Activated T-cell treated with anti-CD3 and anti-CD28 coated beads, Interleukin-2, amount 50 U/mL, for 48 hours (primary cell): ENCODE data around the gene ZC3H4.
"Not testable (repeated sequence)": the region's sequence is repeated elsewhere in the genome, so short reads cannot be mapped to it uniquely, and the experiment has no call there.

Experiments
- DNase-seq, 2 experiments: peaks; one replicate each; pipeline ENCODE4 v3.0.0-alpha.2; 2020

Gene ZC3H4

DNA sequence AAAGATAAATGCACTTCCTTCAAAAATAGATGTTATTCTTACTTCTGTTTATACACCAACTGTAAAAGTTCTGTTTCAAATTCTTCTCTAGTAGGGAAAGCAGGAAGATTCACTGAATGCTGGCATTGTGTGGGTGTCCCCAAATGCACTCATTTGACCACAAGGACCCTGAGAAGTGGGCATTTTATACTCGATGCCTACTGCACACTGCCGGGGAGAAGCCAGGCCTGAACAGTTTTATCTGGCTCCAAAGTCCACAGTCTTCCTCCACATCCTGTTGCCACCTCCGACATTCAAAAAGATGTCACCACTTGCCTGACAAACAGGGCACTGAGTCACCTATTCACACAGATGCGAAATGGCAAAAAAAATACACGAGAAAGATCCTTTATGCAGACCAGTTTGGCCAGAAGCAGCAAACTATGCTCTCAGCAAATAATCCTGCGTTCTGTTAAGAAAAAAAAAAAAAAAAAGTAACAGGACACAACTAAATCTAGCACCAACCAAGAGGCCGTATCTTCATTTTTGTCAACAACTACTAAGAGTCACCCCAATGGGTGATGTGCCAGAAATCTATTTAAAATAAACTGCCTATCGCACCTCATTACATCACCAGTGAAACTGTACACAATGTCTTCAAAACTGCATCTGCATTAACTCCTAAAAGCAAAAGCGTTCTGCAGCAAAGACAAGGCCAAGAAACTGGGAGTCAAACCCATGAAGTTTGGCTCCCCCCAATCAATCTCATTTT, 6.2 kb downstream of the ZC3H4 start:
- DNase-seq: peak; percentile 50 to 58

DNA sequence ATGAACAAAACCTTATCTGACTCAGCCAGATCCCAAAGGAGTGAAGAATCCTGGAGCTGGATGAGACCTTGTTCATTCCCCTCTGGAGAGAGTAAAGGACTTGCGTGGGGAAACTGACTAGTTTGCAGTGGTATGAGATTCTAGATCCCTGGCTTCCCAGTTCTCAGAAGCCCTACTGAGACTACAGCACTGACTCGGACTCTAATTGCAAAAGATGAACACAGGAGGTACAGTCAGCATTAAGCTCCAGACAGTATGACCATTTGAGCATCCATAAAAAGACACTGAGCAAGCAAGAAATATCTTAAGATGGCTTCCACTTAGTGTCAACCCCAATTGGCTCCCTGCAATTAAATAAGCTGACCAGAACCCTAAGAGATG, 6.8 kb downstream of the ZC3H4 start:
- DNase-seq: no peak

DNA sequence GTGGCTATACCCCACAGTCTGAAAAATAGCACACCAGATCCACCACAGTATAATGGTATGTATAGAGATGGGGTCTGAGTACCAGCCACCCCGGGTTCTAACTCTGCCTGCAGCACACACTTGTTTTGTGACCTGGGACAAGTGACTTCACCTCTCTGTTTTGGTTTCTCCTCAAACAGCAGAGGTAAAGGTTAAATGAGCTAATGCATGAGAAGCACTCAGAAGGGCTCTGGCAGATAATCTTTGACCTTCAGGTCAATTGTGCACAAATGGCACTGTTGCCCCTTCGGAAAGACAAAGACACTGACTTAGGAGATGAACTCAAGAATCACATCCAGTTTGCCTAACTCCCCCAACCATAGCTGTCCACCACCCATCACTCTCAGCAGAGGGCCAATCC, 7.7 kb downstream of the ZC3H4 start:
- DNase-seq: no peak

DNA sequence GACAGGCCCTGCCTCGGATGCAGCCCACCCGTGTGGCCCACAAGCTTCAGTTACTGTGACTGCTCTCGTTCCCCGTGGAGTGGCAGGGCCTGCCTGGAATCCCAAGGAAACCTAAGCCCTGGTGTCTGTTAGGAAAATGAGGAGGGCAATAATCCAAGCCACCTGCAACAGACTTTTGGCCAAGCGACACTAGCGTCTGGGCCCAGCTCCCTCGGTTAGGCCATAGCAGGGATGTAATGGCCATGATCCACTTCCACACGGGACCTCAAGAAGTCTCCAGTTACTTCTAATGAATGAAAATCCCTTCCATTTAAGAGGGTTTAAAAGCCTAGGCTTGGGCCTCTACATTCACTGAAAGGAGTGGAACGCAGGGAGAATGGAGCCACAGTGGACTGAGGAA, 8.9 kb downstream of the ZC3H4 start:
- no peak for DNase-seq

DNA sequence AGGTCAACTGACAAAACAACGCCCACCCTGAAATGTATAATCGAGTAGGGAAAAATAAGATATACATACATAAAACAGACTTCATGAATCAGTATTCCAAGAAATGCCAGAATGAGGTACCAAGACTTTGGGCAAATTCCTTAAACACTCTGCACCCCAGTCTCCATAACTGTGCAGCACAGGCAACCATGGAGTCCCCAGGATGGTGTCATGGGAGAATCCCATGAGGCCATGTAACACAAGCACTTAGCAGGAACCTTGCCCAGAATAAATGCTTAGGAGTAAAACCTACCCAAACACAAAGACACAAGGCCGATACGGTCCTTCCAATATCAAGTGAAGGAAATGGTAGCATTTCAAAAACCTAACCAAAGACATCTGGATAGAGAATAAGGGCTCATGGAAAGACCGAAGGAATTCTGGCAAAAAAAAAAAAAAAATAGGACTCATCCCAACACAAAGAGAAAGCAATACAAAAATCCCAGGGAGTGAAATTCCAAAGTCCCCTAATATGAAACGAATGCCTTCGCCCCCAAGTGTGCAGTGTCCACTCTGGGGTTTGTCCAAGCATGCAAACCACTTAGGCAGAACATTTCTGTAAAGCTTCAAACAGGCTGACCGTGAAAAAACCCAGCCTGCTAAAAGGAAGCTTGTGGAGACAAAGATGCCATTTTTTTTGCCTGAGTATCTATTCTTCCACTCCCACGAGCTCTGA, 11.1 kb downstream of the ZC3H4 start:
- DNase-seq: no peak

DNA sequence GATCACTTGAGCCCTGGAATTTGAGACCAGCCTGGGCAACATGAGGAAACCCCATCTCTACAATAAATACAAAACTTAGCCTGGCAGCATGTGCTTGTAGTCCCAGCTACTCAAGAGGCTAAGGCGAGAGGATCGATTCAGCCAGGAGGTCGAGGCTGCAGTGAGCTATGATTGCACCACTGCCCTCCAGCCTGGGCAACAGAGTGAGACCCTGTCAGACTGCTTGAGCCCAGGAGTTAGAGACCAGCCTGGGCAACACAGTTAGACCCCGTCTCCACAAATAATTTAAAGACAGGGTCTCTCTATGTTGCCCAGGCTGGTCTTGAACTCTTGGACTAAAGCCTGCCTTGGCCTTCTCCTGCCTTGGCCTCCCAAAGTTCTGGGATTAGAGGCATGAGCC, 12.5 kb downstream of the ZC3H4 start:
- not testable (repeated sequence) for DNase-seq

DNA sequence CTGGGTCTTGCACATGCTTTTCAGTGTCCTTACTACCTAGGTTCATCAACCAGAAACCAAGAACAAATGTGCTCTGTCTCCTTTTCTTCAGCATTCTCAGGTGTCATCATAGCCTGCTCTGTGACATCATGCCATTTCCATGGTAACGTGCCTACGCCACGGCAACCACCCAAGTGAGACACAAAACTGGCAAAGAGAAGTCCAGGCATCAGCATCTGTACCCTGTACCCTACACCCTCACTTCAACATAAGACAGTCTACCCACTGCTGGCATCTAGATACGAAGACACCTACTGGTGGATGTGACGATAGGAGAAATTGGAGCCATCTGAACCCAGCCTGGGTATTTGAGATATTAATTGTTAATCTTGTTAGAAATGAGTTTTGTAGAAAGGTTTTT, 13.3 kb downstream of the ZC3H4 start:
- DNase-seq: peak in 1 of 2 experiments; percentile 40

DNA sequence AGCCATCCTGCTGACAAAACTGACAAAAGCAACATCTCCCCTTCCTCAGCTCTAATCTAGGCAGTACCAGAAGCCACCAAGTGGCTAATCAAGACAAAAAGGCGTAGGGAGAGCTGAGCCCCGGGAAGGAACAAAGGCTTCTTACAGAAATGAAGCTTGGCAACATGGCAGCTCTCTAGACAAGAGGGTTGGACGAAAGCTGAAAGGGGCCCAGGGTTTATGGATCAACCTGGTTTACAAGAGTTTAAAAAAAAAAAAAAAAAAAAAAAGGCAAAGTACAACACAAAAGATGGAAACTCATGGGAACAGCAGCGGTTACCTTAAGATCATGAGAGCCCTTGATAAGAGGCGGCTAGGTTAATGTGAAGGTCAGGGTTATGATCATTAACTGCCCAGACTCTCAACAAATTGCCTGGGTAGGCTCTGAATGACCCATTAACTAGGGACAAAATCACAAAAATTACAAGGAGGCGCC, 14.0 kb downstream of the ZC3H4 start:
- no peak for DNase-seq

DNA sequence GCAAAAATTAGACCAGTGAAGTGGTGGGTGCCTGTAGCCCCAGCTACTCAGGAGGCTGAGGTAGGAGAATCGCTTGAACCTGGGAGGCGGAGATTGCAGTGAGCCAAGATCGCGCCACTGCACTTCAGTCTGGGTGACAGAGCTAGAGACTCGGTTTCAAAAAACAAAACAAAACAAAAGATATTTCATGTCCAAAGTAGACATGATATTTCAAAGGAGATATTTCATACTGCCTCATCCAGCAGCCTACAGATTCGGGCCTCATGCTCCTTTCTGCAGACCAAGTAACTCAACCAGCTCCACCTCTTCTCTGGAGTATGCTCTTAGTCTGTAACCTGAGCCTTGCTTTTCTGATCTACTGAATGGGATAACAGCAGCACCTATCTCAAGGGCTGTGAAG, 15.0 kb downstream of the ZC3H4 start:
- no peak for DNase-seq

DNA sequence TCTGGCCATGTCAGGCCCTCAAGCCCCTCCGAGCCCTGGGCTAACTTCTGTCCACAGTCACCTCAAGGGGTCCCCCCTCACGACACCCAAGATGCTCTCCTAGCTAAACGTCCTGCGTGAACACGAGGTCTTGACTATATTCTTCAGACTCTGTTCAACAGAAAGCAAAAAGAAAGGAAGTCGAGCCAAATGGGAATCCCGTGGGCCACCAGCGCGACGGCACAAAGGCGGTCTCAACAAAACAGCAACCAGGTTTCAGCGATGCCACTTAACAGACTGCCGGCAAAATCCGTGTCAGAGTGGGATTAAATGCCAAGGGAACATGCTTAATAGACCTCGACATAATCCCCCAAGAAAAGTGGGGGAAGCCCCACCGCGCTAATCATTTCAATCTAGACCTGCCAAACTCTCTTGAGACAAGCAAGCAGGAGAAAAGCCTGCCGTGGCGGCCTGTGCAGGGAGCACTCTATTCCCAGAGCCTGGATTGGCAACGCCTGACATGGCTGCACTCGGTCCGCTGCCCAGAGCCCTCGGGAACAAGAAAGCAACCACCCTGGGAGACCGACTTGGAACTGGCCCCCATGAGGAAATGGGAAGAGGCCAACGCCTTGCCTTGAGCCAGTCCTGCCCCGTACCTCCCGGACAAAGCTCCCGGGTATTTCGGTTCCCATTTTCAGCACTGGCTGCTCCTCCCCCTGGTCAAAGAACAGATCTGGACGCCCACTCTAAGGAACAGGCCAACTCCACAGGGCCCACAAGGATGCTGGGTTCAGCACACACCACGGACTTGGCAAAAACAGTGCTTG, 16.0 kb downstream of the ZC3H4 start:
- no peak for DNase-seq

DNA sequence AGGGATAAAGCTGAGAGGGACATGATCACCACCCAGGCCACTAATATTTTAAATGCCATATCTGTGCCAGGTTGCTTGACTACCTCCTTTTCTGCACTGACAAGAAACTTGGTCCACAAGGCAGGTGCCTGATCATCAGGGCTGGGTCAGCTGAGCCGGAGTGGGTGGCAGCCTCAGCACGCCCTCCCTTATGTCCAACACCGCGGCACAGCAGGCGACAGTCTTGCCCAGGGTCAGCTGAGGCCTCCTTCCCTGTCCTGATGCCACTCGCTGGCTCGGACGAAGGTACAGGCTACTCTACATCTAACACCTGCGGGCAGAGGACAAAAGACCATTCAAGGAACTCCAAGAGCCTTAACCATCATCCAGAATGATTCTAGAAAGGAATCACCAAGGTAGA, 16.9 kb downstream of the ZC3H4 start:
- no peak for DNase-seq

DNA sequence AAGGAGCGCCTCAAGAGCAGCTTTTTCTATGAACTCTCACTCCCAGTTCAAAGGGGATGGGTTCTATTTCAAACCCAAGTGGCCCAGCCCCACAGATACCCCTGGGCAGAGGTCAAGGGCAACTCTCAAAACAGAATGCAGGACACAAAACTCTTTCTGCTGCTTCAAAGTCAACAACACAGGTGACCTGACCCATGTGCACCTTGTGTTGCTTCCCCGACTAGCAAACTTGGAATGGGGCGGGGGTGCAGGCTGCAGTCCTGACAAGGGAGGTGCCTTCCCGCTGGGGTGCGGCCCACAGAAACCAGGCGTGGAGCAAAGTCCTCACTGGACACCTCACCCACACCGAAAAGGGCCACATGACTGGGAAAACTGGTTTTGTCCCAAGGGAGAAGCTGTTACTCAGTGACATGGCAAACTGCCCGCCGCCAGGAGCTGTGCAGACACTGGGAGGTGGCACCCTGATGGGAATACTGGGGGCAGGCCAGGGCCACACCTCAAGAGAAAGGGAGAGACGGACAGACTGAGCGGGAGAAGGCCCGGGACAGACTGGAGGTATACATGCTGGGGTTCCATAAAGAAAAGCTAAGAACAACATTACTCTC, 17.4 kb downstream of the ZC3H4 start:
- no peak for DNase-seq

DNA sequence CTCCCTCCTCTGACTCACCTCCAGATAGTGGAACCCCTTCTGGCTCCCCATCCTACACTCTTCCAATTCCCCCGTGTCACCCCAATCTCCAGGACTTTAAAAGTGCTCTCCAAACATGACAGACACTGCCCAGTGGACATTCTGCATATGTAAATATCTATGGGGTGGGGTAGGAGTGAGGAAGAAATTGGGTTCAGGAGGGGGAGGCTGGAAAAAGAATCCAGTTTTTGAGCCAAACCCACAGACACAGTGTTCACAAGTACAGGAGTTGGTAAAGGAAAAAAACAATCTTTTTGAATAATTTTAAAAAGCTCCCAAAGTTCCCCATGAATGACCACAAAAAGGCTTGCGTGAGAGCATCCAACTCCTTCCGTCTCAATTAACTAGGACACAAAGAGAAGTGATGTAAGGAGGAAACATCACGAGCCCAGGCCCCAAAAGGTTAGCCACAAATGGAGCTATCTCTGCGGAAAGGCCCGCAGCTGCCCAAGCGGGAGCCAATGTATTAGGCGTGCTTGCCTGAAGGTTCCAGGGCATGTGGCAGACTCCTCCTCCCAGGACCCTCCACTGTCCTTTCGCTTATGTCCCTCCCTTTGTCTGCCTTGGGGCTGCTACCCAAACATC, 18.0 kb downstream of the ZC3H4 start:
- DNase-seq: peak; percentile 29 to 41

DNA sequence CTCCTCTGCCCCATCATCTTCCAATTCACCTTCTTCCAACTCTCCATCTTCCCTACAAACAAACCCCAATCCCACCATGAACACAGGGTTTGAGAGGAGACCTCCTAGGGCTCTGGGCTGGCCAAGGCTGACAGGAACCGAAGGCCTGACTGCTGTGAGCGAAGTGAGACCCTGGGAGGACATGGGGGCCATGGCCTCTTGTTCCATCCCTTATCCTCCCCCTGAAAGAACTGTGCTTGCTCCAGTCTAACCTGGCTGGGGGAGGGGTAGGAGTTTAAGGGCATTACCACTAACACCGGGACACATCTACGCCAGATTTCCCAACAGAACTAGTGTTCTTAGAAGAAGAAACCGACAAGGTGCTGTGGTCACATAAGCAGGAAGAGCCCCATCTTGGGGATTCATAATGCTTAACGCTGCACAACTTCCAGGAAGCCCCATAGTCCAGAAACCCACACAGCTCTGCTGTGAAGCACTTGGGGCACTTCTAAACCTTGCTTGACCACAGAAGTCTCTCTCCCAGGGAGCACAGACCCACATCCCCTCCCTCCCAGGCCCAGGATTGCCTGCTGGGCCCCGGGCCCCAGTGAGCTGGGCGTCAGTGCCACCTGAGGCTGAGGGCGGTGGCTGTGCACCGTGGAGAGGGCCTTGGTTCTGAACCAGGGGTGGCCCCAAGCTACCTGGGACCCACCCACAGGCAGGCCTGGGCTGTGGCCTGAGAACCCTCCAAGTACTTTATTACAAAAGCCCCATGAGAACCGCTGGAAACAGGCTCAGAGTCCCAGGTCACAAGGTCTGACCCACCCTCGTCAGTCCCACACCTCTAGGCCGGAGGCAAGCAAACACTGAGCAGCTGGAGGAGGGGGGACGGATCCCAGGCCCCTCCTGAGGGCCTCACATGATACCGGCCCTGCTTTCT, 18.8 kb downstream of the ZC3H4 start:
- DNase-seq: peak; percentile 77 to 79

DNA sequence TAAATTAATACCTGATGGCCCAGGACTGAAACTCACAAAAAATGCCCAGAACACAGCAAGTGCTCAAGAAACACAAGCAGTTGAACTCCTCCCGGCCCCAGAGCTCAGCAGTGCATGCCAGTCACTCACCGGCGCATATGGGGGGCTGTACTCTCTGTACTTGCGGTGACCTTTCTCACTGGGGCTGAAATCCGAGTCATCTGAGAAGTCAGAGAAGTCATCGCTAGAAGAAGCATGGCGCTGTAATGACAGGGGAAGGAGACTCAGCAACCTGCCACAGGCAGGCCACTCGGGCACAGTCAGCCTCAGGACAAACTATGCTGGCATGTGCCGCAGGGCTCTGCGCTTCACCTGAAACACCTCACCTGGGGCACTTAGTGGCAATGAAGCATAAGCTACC, 19.7 kb downstream of the ZC3H4 start:
- DNase-seq: peak; percentile 67 to 73

DNA sequence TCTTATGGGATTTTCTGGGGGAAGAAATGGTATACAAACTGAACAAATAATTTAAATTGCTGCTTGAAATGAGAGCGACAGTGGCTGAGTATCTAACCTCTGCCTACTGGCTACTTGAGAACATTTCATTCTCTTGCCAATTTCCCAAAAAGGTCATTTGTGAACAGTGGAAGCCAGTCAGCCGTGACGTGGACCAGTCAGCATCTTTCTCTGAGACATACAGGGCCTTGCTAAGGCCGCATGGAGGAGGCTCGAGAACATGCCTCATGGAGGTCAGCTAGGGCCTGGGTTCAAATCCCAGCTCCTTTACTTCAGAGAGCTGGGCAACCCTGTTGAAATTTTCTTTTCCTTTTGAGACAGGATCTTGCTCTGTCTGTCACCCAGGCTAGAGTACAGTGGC, 20.3 kb downstream of the ZC3H4 start:
- DNase-seq: no peak

DNA sequence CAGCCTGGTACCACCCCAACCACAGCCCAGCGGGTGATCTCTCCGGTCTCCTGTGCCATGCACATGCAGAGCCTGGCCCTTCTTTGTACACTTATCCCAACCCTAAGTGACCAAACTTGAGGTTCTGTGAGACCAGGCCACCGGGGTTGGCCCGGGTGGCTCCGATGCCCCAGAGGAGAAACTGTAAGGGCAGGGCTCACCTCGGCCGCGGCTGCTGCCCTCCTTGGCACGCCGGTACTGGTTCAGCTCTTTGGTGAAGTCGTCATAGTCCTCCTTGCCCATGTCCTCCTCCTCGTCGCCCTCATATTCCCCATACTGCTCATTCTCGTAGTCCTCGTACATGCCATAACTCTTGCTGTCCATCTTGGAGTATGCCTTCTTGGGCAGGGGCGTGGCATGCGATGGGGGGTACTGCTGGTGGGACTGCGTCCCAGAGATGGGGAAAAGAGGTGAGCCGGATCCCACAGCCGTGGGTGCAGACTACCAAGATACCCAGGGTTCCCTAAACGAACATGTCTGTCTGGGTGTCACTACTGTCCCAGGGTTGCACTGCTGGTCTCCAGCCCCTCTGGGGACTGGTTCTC, 23.7 kb downstream of the ZC3H4 start:
- DNase-seq: no peak

DNA sequence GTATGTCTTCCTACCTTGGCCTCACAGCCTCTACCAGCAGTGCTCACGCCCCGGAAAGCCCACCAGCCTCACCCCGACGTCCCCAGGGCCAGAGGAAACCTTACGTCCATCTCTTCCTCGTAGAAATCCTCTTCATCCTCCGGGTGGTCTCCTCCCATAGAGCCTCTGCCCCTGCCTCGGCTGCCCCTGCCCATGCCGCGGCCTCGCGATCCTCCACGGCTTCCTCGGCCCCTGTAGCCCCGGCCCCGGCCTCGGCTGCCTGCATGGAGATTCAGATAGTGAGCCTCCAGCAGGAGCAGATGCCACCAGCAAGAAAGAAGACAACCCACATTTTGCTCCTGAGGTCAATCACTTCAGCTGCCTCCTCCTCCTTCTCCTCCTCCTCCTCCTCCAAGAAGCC, 27.3 kb downstream of the ZC3H4 start:
- DNase-seq: no peak

DNA sequence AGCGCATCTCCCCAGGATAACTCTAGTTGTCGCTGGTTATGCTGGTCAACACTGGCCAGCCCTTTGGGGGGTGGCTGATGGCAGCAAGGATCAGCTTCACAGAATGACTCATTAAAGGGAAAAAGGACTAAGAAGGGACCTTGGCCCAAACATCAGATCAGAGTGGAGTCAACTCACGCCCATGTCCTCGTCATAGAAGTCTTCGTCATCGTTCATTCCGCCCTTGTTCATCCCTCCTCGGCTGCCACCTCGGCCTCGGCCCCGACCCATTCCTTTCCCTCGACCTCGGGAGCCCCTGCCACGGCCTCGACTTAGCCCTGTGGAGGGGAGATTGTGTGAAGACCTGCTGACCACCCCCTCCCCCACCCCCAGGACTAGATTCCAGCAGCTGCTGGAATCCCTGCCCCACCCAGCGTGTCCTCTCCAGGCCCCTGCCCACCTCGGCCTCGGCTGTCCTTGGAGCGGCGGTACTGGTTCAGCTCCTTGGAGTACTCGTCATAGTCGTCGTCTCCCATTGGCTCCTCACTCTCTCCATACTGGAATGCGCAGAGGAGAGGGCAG, 28.6 kb downstream of the ZC3H4 start:
- DNase-seq: no peak

DNA sequence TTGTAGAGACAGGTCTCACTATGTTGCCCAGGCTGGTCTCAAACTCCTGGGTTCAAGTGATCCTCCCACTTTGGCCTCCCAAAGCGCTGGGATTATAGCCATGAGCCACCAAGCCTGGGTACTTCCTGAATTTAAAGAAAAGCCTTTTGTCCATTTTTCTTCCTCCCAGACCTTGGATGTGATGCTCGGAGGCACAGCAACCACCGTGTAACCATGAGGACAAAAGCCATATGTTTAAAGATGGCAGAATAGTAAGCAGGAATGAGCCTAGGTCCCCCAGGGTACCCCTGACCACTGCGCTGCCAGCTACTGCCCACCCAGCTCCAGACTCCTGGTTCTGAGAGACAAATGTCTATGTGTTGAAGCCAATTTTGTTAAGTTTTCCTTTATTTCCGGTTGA, 31.1 kb downstream of the ZC3H4 start:
- DNase-seq: no peak

DNA sequence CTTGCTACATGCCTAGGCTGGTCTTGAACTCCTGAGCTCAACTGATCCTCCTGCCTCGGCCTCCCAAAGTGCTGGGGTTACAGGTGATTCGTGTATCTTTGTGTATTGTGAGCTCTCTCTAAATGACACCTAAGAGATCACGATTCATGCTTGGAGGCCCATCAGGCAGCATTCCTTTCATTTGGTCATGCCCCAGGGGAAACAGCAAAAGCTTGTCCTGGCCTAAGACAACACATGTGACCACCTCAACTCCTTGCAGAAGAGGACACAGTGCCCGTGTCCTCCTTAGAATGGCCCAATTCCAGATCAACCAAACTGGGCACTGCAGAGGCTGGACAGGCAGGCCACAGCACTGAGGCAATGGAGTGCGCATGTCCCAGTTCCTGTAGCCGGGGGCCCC, 32.5 kb downstream of the ZC3H4 start:
- DNase-seq: no peak
